Chondrocyte (in vitro differentiated cells): ENCODE results near the gene NFU1. TPM values are rescaled to one million over a fixed set of nuclear protein-coding genes. Genes with fewer than 3 reads are reported as not detected.
"Not testable (repeated sequence)": the region's sequence is repeated elsewhere in the genome, so short reads cannot be mapped to it uniquely, and the experiment has no call there.

Experiments
- DNase-seq: peaks from one replicate; pipeline ENCODE4 v3.0.0; 2021; ENCODE audit warnings: mixed read lengths, low spot score
- H3K27ac Mint-ChIP-seq: one replicate; pipeline ENCODE4 v1.8.0; 2021; ENCODE audit warnings: mild to moderate bottlenecking, moderate library complexity, mixed read lengths; ENCODE audit not compliant: unreplicated experiment
- H3K27me3 Mint-ChIP-seq: 2 replicates; pipeline ENCODE4 v1.8.0; 2021; ENCODE audit warnings: low read depth, mixed read lengths
- H3K36me3 Mint-ChIP-seq: 2 replicates; pipeline ENCODE4 v1.8.0; 2021; ENCODE audit warnings: low read depth, mixed read lengths
- H3K4me1 Mint-ChIP-seq: 2 replicates; pipeline ENCODE4 v1.8.0; 2021; ENCODE audit warnings: low read depth, mild to moderate bottlenecking, mixed read lengths
- H3K4me3 Mint-ChIP-seq: one replicate; pipeline ENCODE4 v1.8.0; 2021; ENCODE audit warnings: mild to moderate bottlenecking, moderate library complexity, mixed read lengths; ENCODE audit not compliant: unreplicated experiment
- H3K9me3 Mint-ChIP-seq: 2 replicates; pipeline ENCODE4 v1.8.0; 2021; ENCODE audit warnings: low read depth, mixed read lengths
- CTCF ChIP-seq: fragments of 200-600 bp; sonication (generic); IDR thresholded peaks from 2 replicates; pipeline ENCODE4 v1.5.0; 2021; ENCODE audit warnings: antibody characterized with exemption, mild to moderate bottlenecking, moderate library complexity
- total RNA-seq: library from RNA; stranded (reverse); gene quantifications from 3 replicates; pipeline ENCODE4 v1.2.1, GENCODE V29; 2021

The NFU1 gene
- total RNA-seq, 1 donor from 2014 or later: 40.7 TPM

GRCh38 chr2:69428981-69429380, 8.3 kb downstream of the NFU1 start:
- Mint-ChIP-seq H3K36me3 (peaks cover 4% of the 10 kb centered on the region), H3K27ac (peak overlapping the region; percentile 66), H3K4me3 (no peak overlapping the region), H3K9me3 (no peaks in the 10 kb centered on the region), H3K27me3 (no peaks in the 10 kb centered on the region), H3K4me1 (peaks cover 7% of the 10 kb centered on the region)
- DNase-seq: no peak
- no peak for TF ChIP-seq CTCF

GRCh38 chr2:69424419-69424818, 12.8 kb downstream of the NFU1 start:
- no peak for TF ChIP-seq CTCF

GRCh38 chr2:69422198-69422597, 15.0 kb downstream of the NFU1 start:
- peak overlapping the region; percentile 12 for H3K27ac Mint-ChIP-seq
- TF ChIP-seq CTCF: no peak
- H3K36me3 Mint-ChIP-seq: peaks cover 13% of the 10 kb centered on the region
- no peaks in the 10 kb centered on the region for H3K4me1 Mint-ChIP-seq
- no peak overlapping the region for H3K4me3 Mint-ChIP-seq
- H3K27me3 Mint-ChIP-seq: no peaks in the 10 kb centered on the region
- DNase-seq: no peak
- no peaks in the 10 kb centered on the region for H3K9me3 Mint-ChIP-seq

More at GRCh38 chr2:69424419-69424818, 12.8 kb downstream of the NFU1 start:
- Mint-ChIP-seq H3K9me3 (no peaks in the 10 kb centered on the region), H3K4me1 (peaks cover 7% of the 10 kb centered on the region), H3K27me3 (no peaks in the 10 kb centered on the region), H3K36me3 (peaks cover 13% of the 10 kb centered on the region), H3K4me3 (no peak overlapping the region), H3K27ac (no peak overlapping the region)
- DNase-seq: no peak

GRCh38 chr2:69419111-69419510, 18.1 kb downstream of the NFU1 start:
- not testable (repeated sequence) for DNase-seq, H3K27me3 Mint-ChIP-seq, H3K27ac Mint-ChIP-seq, H3K9me3 Mint-ChIP-seq, H3K4me3 Mint-ChIP-seq, H3K4me1 Mint-ChIP-seq
- H3K36me3 Mint-ChIP-seq: peaks cover 15% of the 10 kb centered on the region

GRCh38 chr2:69416147-69416546, 21.1 kb downstream of the NFU1 start:
- no peaks in the 10 kb centered on the region for H3K4me1 Mint-ChIP-seq
- DNase-seq: no peak
- H3K9me3 Mint-ChIP-seq: no peaks in the 10 kb centered on the region
- no peak overlapping the region for H3K4me3 Mint-ChIP-seq
- no peak overlapping the region for H3K27ac Mint-ChIP-seq
- no peaks in the 10 kb centered on the region for H3K27me3 Mint-ChIP-seq
- no peak for TF ChIP-seq CTCF
- peaks cover 14% of the 10 kb centered on the region for H3K36me3 Mint-ChIP-seq

GRCh38 chr2:69411120-69411519, 26.1 kb downstream of the NFU1 start:
- H3K27me3 Mint-ChIP-seq: no peaks in the 10 kb centered on the region
- no peak for TF ChIP-seq CTCF
- H3K9me3 Mint-ChIP-seq: no peaks in the 10 kb centered on the region
- H3K36me3 Mint-ChIP-seq: peaks cover 11% of the 10 kb centered on the region
- no peak overlapping the region for H3K4me3 Mint-ChIP-seq
- no peaks in the 10 kb centered on the region for H3K4me1 Mint-ChIP-seq
- H3K27ac Mint-ChIP-seq: no peak overlapping the region
- DNase-seq: no peak
